NB4 (cell line): ENCODE results near the gene BHLHA15.

Source experiments
- DNase-seq: peaks from one replicate; pipeline ENCODE4 v3.0.0; 2010; ENCODE audit warnings: low read depth
- H3K4me3 ChIP-seq: one replicate; pipeline ENCODE4 v1.5.1; 2011; ENCODE audit warnings: mild to moderate bottlenecking, low read depth, low read length, moderate library complexity
- MYC ChIP-seq: IDR thresholded peaks from 2 replicates; pipeline ENCODE4 v1.6.1; 2011; ENCODE audit warnings: low read depth, low read length
- POLR2A ChIP-seq: IDR thresholded peaks from 2 replicates; pipeline ENCODE4 v1.6.1; 2011; ENCODE audit warnings: mild to moderate bottlenecking; ENCODE audit not compliant: insufficient read length; ENCODE audit errors: extremely low read depth
- TF ChIP-seq, protein P1 (sequence below): IDR thresholded peaks from one replicate; pipeline ENCODE4 v1.5.1; 2012; ENCODE audit warnings: low read depth, low read length
- TF ChIP-seq, protein P2 (sequence below): IDR thresholded peaks from 2 replicates; pipeline ENCODE4 v1.6.1; 2011; ENCODE audit warnings: low read depth, low read length

The BHLHA15 gene

DNA sequence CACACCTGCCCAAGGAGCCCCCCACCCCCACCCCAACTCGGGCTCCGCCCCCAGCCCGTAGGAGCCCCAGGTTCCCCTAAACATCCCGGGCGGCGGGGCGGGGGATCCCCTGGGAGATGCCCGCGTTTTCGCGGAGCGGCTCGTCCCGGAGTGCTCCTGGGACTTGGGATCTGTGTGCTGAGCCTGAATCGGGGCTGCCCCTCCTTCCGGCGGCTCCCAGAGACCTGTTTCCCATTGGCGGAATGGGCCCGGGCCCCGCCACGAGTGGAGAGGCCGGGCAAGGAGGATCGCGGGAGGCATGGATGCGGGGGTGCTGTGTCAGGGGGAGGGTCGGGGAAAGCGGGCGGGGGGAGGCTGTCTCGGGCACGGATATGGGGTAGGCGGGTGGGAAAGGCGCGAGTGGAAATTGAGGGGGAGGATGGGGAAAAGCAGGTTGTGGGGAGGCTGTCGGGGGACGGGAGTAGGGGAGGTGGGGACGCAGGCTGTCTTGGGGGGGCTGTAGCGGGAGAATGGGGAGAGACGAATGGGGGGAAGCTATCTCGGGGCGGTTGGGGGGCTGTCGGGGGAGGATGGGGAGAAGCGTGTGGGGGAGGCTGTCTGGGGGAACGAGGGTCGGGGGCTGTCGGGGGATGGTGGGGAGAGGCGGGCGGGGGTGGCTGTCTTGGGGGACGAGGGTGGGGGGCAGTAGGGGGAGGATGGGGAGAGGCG is 572 bp upstream of the BHLHA15 start:
- DNase-seq, result no peak
- no peak overlapping the region for H3K4me3 ChIP-seq
- TF ChIP-seq, protein P1, sequence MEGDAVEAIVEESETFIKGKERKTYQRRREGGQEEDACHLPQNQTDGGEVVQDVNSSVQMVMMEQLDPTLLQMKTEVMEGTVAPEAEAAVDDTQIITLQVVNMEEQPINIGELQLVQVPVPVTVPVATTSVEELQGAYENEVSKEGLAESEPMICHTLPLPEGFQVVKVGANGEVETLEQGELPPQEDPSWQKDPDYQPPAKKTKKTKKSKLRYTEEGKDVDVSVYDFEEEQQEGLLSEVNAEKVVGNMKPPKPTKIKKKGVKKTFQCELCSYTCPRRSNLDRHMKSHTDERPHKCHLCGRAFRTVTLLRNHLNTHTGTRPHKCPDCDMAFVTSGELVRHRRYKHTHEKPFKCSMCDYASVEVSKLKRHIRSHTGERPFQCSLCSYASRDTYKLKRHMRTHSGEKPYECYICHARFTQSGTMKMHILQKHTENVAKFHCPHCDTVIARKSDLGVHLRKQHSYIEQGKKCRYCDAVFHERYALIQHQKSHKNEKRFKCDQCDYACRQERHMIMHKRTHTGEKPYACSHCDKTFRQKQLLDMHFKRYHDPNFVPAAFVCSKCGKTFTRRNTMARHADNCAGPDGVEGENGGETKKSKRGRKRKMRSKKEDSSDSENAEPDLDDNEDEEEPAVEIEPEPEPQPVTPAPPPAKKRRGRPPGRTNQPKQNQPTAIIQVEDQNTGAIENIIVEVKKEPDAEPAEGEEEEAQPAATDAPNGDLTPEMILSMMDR, result no peak
- TF ChIP-seq, protein P2, sequence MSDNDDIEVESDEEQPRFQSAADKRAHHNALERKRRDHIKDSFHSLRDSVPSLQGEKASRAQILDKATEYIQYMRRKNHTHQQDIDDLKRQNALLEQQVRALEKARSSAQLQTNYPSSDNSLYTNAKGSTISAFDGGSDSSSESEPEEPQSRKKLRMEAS, result no peak
- TF ChIP-seq MYC, result no peak
- TF ChIP-seq POLR2A, result no peak

DNA sequence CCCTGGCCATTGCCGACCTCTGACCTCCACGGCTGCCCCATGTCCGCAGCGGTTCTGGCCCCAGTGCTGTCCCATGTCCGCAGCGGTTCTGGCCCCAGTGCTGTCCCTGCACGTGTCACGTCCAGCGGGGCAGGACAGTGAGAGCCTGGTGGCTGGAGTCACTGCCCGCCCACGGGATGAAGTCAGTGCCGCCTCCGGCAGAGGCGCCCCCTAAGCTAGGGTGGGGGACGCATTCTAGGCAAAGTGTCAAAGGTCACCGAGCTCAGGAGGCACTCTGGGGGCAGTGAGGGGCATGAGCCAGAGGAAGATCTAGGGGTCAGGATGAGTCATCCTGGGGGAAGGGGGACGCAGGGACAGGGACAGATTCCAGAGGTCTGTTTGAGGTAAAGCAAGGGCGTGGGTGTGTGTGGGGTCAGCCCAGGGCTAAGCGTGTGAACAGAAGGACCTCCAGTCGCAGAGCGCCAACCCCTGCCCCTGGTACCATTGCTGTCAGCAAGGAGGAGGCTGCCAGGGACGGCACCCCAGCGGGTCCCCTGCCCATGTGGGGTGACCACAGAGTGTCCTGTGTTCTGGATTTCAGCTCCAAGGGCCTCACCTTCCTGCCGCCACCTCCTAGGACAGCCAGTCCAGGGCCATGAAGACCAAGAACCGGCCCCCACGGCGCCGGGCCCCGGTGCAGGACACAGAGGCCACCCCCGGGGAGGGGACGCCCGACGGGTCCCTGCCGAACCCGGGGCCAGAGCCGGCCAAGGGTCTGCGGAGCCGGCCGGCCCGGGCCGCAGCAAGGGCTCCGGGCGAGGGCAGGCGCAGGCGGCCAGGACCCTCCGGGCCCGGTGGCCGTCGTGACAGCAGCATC is 665 bp downstream of the BHLHA15 start:
- no peak overlapping the region for H3K4me3 ChIP-seq
- TF ChIP-seq, protein P2, result no peak
- TF ChIP-seq, protein P1, result no peak
- TF ChIP-seq MYC (no peak), POLR2A (no peak)
- no peak for DNase-seq

DNA sequence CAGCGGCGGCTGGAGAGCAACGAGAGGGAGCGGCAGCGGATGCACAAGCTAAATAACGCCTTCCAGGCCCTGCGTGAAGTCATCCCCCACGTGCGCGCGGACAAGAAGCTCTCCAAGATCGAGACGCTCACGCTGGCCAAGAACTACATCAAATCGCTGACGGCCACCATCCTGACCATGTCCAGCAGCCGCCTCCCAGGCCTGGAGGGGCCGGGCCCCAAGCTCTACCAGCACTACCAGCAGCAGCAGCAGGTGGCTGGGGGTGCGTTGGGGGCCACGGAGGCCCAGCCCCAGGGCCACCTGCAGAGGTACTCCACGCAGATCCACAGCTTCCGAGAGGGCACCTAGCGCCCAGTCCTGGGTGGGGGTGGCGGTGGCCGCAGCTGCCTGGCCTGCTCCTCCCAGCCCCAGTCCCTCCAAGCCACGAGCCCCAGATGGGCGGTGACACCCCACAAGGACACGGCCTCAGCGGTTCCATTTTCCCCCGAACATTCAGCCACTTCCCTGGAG is 1.3 kb downstream of the BHLHA15 start:
- TF ChIP-seq POLR2A, result no peak
- TF ChIP-seq MYC, result no peak
- TF ChIP-seq, protein P1, result no peak
- TF ChIP-seq, protein P2, result no peak
- DNase-seq, result no peak
- no peak overlapping the region for H3K4me3 ChIP-seq

DNA sequence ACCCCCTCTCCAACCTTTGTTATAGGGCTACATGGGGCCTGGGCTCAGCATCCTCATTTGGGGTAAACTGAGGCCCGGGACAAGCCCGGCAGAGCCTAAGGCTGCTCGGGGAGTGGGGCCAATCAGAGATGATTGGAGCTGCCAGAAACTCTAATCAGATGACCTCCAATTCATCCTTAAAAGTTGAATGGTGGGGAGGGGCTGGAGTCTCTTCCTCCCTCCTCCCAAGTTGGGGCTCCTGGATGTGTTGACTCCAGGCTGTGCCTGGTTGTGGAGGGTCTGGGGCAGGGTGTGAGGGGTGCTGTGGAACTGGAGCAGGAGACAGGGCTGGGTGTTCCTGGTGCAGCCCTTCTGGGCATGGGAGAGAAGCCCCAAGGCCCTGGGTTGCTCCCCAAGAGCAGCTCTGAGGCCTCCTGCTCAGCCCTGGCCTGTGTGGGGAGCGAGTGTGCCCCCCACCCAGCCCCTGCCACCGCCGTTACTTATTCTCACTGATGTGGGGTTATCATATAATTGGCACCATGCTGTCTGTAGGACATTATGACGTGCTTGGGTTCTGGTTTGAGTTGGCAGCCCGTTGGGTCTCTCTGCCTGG is 2.2 kb downstream of the BHLHA15 start:
- no peak overlapping the region for H3K4me3 ChIP-seq
- DNase-seq, result no peak
- TF ChIP-seq, protein P2, result no peak
- TF ChIP-seq, protein P1, result no peak
- TF ChIP-seq POLR2A, result no peak
- TF ChIP-seq MYC, result no peak

DNA sequence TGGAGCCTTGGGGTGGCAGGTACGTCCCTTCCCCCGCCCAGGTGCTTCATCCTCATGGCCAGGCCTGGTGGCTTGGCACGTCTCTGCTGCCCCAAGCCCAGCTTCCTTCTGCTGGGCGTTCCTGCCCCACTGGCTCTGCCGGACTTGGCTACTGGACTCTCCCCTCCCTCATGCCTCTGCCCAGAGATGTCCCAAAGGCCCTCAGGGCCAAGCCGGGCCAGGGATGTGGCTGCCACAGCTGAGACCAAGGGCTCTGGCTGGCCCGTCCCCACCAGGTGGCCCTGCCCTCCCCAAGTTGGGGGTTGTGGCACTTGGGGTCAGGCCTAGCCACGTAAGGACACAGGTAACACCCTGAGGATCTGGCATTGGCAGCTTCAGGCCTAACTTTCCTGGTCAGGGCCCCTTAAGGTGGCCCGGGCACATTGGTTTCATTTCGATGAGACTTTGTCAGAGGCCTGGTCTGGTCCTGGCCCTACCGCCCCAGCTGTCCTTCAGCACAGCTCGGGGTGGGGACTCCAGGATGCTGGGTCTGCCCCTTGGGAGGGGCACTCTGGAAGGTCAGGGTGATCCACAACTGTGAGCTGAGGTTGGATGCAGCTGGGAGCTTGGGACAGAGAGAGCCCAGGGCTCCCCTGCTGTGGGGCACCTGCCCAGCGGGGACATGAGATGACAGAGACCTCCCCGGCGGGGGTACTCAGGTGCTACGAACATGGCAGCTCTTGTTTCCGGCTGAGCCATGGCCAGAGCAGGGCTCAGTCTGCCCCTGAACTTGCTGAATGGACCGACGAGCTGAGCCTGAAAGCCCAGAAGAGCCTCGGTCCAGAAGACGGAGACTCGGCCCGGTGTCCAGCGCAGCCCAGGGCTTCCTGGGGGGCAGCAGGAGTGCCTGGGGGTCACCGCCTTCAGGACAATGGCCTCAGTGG is 2.9 kb downstream of the BHLHA15 start:
- H3K4me3 ChIP-seq, result no peak overlapping the region
- TF ChIP-seq, protein P1, result no peak
- no peak for TF ChIP-seq POLR2A
- TF ChIP-seq MYC, result no peak
- TF ChIP-seq, protein P2, result no peak
- no peak for DNase-seq
